SK-N-SH treated with all-trans-retinoic acid at 6 μM for 48 hours (cell line): ENCODE measurements around the gene SRMS.

Experiments
- PPARA ChIP-seq: fragments of 250-450 bp; sonication (Bioruptor Pico); IDR thresholded peaks from 2 replicates; pipeline ENCODE4 v1.5.0; 2020; ENCODE audit warnings: mild to moderate bottlenecking, borderline replicate concordance
- TOX ChIP-seq: fragments of 250-450 bp; sonication (Bioruptor Pico); IDR thresholded peaks from 2 replicates; pipeline ENCODE4 v1.8.0; 2021; ENCODE audit warnings: mild to moderate bottlenecking, moderate library complexity, borderline replicate concordance
- ZNF70 ChIP-seq: fragments of 450-650 bp; formaldehyde crosslinking; IDR thresholded peaks from 2 replicates; pipeline ENCODE4 v1.5.0; 2020; ENCODE audit warnings: mild to moderate bottlenecking, moderate library complexity

DNA sequence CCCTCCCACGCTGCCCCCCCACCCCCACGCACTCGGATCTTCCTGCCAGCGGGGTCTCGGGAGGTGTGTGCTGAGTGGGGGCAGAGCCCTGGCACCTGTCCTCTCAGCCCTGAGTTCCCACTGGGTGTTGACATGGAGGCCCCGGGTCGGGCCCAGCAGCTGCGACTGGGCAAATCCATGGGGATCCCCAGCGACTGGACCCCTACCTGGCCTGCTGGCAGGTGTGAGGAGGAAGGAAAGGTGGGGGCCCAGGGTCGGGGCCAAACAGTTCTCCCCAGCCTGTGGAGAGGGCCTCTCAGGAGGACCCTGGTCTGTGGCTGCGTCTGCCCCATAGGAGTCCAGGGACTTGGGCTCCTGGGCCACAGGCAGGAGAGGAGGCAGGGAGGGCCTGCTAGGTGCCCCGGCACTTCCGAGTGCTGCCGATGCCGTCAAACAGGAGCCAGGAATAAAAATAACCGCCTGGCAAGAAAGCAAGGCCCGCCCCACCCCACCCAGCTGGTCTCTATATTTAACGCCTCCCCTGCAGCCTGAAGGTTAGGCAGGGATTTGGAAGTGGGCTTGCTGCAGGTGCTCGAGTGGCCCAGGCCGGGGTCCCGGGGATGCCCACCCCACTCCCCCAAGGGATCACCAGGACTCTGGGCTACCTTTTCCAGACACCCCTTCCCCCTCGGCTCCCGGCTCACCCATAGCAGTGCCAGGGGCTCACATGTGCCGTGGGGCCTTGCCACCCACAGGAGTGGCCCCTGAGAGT lies 47.2 kb downstream of the SRMS start:
- TF ChIP-seq TOX (CRISPR knock-in tag), result no peak
- no peak for TF ChIP-seq ZNF70 (CRISPR knock-in tag)
- TF ChIP-seq PPARA, result no peak
